Neural crest cell (in vitro differentiated cells): ENCODE measurements around the gene TRAF2. TPM values are rescaled to one million over a fixed set of nuclear protein-coding genes. Genes with fewer than 3 reads are reported as not detected.
"Not testable (repeated sequence)": the region's sequence is repeated elsewhere in the genome, so short reads cannot be mapped to it uniquely, and the experiment has no call there.

ENCODE experiments used
- DNase-seq: peaks from one replicate; pipeline ENCODE4 v3.0.0; 2021; ENCODE audit warnings: low read depth, mixed read lengths, low spot score
- H3K27ac Mint-ChIP-seq: one replicate; pipeline ENCODE4 v1.8.0; 2021; ENCODE audit warnings: mild to moderate bottlenecking, mixed read lengths; ENCODE audit not compliant: unreplicated experiment
- H3K27me3 Mint-ChIP-seq: 2 replicates; pipeline ENCODE4 v1.8.0; 2021; ENCODE audit warnings: low read depth, mild to moderate bottlenecking, mixed read lengths
- H3K36me3 Mint-ChIP-seq: 2 replicates; pipeline ENCODE4 v1.8.0; 2021; ENCODE audit warnings: low read depth, mild to moderate bottlenecking, mixed read lengths
- H3K4me1 Mint-ChIP-seq: 2 replicates; pipeline ENCODE4 v1.8.0; 2021; ENCODE audit warnings: mixed read lengths
- H3K4me3 Mint-ChIP-seq: one replicate; pipeline ENCODE4 v1.8.0; 2021; ENCODE audit warnings: mild to moderate bottlenecking, mixed read lengths
- H3K9me3 Mint-ChIP-seq: 2 replicates; pipeline ENCODE4 v1.8.0; 2021; ENCODE audit warnings: mixed read lengths
- long read RNA-seq: library from polyadenylated mRNA; unstranded; transcript quantifications from one replicate; pipeline ENCODE4 v2.0.0, GENCODE V29; 2020
- total RNA-seq: library from RNA; stranded (reverse); gene quantifications from 2 replicates; pipeline ENCODE4 v1.2.1, GENCODE V29; 2021
- TF ChIP-seq, protein P1 (sequence below): fragments of 200-600 bp; sonication (generic); conservative IDR thresholded peaks from 2 replicates; pipeline ENCODE4 v1.5.0; 2021; ENCODE audit warnings: antibody characterized with exemption, mild to moderate bottlenecking

TRAF2 gene, protein sequence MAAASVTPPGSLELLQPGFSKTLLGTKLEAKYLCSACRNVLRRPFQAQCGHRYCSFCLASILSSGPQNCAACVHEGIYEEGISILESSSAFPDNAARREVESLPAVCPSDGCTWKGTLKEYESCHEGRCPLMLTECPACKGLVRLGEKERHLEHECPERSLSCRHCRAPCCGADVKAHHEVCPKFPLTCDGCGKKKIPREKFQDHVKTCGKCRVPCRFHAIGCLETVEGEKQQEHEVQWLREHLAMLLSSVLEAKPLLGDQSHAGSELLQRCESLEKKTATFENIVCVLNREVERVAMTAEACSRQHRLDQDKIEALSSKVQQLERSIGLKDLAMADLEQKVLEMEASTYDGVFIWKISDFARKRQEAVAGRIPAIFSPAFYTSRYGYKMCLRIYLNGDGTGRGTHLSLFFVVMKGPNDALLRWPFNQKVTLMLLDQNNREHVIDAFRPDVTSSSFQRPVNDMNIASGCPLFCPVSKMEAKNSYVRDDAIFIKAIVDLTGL
- 30.1 and 34.4 TPM in 2 replicates for total RNA-seq
- long read RNA-seq, transcript TRAF2-201 (11 exons, 2,264 nt): major isoform, 22 of 26 reads
- long read RNA-seq, partial matches to known transcripts: 1 of 26 reads
- long read RNA-seq, other reads (novel, unspliced or antisense): 3 of 26 reads

DNA sequence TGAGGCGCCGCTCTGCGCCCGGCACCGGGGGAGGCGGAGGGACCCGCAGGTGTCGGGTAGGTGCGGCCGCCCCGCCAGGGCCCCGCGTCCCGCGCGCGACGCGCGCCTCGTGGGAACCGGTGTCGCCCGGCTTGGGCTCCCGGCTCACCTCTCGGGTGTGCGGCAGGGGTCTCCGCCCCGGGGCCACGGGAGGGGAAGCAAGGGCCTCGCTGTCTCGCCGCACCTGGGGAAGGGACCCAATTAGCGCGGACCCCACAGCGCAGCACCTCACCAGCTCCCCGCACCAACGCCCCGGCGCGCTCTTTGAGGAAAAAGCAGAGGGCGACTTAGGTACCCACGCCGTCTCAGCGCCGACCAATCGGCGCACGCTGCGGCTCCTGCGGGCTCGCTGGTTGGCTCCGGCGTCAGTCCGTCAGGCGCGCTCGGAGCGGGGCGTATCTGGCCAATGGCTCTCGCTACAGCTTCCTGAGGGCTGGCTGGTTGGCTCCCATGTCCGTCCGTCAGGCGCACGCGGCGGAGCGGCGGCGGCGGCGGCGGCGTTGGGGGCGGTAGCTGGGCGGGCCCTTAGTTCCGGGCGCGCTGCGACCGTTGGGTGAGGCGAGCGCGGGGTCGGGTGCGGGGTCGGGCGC is at the start of gene TRAF2:
TSS of gene TRAF2 (plus strand) at position 567 of the 629 bp plus-strand sequence. CDS start 12,225 bp downstream, outside the sequence.
- peak within 1 kb of the TSS; percentile 91 for H3K4me3 Mint-ChIP-seq
- TF ChIP-seq, protein P1, sequence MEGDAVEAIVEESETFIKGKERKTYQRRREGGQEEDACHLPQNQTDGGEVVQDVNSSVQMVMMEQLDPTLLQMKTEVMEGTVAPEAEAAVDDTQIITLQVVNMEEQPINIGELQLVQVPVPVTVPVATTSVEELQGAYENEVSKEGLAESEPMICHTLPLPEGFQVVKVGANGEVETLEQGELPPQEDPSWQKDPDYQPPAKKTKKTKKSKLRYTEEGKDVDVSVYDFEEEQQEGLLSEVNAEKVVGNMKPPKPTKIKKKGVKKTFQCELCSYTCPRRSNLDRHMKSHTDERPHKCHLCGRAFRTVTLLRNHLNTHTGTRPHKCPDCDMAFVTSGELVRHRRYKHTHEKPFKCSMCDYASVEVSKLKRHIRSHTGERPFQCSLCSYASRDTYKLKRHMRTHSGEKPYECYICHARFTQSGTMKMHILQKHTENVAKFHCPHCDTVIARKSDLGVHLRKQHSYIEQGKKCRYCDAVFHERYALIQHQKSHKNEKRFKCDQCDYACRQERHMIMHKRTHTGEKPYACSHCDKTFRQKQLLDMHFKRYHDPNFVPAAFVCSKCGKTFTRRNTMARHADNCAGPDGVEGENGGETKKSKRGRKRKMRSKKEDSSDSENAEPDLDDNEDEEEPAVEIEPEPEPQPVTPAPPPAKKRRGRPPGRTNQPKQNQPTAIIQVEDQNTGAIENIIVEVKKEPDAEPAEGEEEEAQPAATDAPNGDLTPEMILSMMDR: no peak
- no peaks in the 10 kb centered on the region for H3K9me3 Mint-ChIP-seq
- H3K4me1 Mint-ChIP-seq: peaks cover 7% of the 10 kb centered on the region
- H3K27me3 Mint-ChIP-seq: no peaks in the 10 kb centered on the region
- H3K36me3 Mint-ChIP-seq: no peaks in the 10 kb centered on the region
- DNase-seq: peak; percentile 95
- H3K27ac Mint-ChIP-seq: peak within 1 kb of the TSS; percentile 69

DNA sequence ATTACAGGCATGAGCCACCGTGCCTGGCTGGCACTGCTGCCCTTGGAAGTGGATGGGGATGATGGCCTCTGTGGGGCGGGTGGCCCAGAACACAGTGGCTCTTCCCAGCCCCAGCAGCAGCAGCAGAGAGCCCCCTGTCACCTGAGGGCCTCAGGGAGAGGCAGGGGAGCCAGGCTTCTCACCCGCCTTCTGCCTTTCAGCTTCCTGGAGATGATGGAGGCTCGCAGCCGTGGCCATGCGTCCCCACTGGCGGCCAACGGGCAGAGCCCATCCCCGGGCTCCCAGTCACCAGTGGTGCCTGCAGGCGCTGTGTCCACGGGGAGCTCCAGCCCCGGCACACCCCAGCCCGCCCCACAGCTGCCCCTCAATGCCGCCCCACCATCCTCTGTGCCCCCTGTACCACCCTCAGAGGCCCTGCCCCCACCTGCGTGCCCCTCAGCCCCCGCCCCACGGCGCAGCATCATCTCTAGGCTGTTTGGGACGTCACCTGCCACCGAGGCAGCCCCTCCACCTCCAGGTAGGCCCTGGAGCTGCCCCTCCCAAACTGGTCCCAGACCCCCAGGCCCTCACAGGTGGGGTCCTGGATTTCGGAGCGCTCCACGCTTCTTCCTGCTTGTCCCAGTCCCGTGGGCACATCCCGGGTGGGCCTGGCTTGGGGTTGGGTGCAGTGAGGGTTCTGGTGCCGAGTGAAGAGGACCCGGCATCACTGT is 49.0 kb upstream of the TRAF2 start:
- no peak overlapping the region for H3K4me3 Mint-ChIP-seq
- H3K36me3 Mint-ChIP-seq: peaks cover 4% of the 10 kb centered on the region
- peaks cover 17% of the 10 kb centered on the region for H3K4me1 Mint-ChIP-seq
- no peak overlapping the region for H3K27ac Mint-ChIP-seq
- H3K9me3 Mint-ChIP-seq: no peaks in the 10 kb centered on the region
- H3K27me3 Mint-ChIP-seq: peaks cover 18% of the 10 kb centered on the region
- TF ChIP-seq, protein P1: no peak
- no peak for DNase-seq

DNA sequence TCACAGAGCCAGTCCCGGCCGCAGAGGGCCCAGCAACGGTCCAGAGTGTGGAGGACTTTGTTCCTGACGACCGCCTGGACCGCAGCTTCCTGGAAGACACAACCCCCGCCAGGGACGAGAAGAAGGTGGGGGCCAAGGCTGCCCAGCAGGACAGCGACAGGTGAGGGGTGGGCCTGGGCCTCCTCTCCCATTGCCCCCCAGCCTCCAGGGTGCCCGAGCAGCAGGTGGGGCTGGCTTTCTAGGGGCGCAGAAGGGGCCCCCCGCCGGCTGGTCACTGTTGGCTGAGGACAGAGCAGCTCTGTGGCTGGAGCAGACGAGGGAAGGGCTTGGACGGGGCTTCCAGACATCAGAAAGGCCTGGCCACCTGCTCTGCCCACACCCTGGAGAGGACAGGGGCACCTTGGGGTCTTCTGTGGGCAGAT is 48.4 kb upstream of the TRAF2 start:
- H3K4me1 Mint-ChIP-seq: peaks cover 19% of the 10 kb centered on the region
- H3K36me3 Mint-ChIP-seq, DNase-seq, H3K4me3 Mint-ChIP-seq, H3K9me3 Mint-ChIP-seq, H3K27ac Mint-ChIP-seq: not testable (repeated sequence)
- H3K27me3 Mint-ChIP-seq: peaks cover 20% of the 10 kb centered on the region

DNA sequence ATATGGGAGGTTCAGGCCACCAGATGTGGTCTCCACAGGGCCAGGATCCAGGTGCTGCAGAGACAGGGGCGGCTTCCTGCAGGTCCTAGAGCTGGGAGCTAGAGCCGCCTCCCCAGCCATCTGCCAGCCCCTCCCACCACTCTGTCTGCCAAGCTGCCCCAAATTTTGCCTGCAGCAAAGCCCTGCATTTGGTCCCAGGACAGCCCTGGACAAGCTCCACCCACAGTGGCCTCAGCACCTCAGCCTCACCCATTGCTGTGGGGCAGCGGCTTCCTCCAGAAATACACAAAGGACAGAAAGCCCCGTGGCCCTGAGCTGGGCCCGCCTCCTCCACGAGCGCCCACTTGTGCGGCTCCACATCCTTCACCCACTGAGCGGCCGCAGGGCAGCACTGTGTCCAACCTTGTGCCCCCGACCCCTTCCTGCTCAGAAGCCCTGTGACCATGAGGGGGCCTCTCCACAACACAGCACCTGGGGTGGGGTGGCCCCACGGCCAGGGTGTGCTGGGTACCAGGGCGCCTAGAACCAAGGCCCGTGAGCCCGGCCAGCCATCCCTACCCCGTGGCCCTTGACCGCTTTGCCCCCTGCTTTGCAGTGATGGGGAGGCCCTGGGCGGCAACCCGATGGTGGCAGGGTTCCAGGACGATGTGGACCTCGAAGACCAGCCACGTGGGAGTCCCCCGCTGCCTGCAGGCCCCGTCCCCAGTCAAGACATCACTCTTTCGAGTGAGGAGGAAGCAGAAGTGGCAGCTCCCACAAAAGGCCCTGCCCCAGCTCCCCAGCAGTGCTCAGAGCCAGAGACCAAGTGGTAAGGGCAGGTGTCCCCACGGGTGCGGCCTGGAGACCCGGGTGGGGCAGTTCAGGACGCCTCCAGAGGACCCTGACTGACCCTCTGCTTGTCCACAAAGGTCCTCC is 47.7 kb upstream of the TRAF2 start:
- peaks cover 19% of the 10 kb centered on the region for H3K4me1 Mint-ChIP-seq
- no peak overlapping the region for H3K27ac Mint-ChIP-seq
- peaks cover 23% of the 10 kb centered on the region for H3K27me3 Mint-ChIP-seq
- TF ChIP-seq, protein P1: no peak
- no peaks in the 10 kb centered on the region for H3K9me3 Mint-ChIP-seq
- no peak for DNase-seq
- H3K4me3 Mint-ChIP-seq: peak overlapping the region; percentile 38
- H3K36me3 Mint-ChIP-seq: peaks cover 4% of the 10 kb centered on the region

DNA sequence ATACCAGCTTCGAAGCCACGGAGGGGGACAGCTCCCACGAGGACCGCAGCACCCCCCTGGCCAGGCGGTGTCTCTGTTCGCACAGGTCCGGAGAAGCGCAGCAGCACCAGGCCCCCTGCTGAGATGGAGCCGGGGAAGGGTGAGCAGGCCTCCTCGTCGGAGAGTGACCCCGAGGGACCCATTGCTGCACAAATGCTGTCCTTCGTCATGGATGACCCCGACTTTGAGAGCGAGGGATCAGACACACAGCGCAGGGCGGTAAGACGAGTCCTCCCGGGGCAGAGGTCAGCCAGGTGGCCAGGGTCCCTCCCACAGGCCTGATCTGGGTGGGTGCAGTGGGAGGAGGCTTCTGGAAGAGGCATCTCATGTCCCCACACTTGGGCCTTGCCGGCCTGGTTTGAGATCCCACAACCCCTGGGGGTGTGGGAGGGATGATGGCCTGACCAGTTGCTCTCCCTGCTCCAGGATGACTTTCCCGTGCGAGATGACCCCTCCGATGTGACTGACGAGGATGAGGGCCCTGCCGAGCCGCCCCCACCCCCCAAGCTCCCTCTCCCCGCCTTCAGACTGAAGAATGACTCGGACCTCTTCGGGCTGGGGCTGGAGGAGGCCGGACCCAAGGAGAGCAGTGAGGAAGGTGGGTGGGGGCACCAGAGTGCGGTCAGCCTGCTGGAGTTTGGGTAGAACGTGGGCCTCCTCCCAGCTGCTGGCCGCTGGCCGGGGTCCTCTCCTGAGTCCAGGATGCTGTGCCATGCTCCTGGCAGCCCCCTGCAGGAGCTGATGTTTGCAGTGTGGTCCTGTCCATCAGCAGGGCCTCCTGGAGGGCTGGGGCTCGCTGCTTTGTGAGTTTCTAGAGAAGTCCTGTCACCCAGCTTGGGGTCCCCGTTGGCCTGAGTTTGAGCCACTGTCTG is 46.8 kb upstream of the TRAF2 start:
- Mint-ChIP-seq H3K4me1 (peaks cover 19% of the 10 kb centered on the region), H3K36me3 (peaks cover 4% of the 10 kb centered on the region), H3K4me3 (peak overlapping the region; percentile 84), H3K27ac (peak overlapping the region; percentile 96), H3K27me3 (peaks cover 24% of the 10 kb centered on the region), H3K9me3 (no peaks in the 10 kb centered on the region)
- TF ChIP-seq, protein P1: no peak
- no peak for DNase-seq
